22Rv1 (cell line): ENCODE measurements around the gene STPG4.

Experiments
- ZFX ChIP-seq: fragments of 450-650 bp; IDR thresholded peaks from 2 replicates; pipeline ENCODE4 v1.6.1; 2017; ENCODE audit warnings: antibody characterized with exemption, borderline replicate concordance
- TF ChIP-seq, protein P1 (sequence below): fragments of 450-650 bp; IDR thresholded peaks from 2 replicates; pipeline ENCODE4 v1.5.1; 2017; ENCODE audit warnings: mild to moderate bottlenecking

DNA sequence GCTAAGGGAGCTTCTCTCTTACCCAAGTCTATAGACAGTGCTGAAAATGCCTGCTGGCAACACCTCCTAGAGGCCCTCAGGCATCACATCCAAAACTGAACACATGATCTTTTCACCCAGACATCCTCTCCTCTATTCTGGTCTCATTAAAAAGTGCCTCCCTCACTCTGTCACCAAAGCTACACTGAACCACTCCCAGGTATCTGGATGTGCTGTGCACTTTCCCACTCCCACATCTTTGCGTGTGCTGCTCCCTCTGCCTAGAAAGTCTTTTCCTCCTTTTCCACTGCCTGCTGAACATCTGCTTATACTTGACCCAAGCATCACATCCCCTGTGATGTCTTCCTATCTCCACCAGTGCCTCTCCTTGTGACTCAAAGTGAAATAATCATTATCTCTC is 26.1 kb upstream of the STPG4 start:
- TF ChIP-seq, protein P1, sequence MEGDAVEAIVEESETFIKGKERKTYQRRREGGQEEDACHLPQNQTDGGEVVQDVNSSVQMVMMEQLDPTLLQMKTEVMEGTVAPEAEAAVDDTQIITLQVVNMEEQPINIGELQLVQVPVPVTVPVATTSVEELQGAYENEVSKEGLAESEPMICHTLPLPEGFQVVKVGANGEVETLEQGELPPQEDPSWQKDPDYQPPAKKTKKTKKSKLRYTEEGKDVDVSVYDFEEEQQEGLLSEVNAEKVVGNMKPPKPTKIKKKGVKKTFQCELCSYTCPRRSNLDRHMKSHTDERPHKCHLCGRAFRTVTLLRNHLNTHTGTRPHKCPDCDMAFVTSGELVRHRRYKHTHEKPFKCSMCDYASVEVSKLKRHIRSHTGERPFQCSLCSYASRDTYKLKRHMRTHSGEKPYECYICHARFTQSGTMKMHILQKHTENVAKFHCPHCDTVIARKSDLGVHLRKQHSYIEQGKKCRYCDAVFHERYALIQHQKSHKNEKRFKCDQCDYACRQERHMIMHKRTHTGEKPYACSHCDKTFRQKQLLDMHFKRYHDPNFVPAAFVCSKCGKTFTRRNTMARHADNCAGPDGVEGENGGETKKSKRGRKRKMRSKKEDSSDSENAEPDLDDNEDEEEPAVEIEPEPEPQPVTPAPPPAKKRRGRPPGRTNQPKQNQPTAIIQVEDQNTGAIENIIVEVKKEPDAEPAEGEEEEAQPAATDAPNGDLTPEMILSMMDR: no peak
- TF ChIP-seq ZFX: no peak
